GM08714 (cell line): Measurements from ENCODE around the gene UBXN1.
A peak's percentile ranks its signal among the peaks of the same experiment; 100 is the strongest.
"Not testable (repeated sequence)": the region's sequence is repeated elsewhere in the genome, so short reads cannot be mapped to it uniquely, and the experiment has no call there.

ENCODE experiments used
- H3K4me3 ChIP-seq: fragments of 200-500 bp; sonication (Bioruptor generic); 2 replicates; pipeline ENCODE4 v1.5.1; 2014; ENCODE audit warnings: mild to moderate bottlenecking, low read length, inconsistent platforms
- ZNF274 ChIP-seq: IDR thresholded peaks from 2 replicates; pipeline ENCODE4 v1.6.1; 2012; ENCODE audit warnings: mild to moderate bottlenecking, low read depth, low read length

The UBXN1 gene

DNA sequence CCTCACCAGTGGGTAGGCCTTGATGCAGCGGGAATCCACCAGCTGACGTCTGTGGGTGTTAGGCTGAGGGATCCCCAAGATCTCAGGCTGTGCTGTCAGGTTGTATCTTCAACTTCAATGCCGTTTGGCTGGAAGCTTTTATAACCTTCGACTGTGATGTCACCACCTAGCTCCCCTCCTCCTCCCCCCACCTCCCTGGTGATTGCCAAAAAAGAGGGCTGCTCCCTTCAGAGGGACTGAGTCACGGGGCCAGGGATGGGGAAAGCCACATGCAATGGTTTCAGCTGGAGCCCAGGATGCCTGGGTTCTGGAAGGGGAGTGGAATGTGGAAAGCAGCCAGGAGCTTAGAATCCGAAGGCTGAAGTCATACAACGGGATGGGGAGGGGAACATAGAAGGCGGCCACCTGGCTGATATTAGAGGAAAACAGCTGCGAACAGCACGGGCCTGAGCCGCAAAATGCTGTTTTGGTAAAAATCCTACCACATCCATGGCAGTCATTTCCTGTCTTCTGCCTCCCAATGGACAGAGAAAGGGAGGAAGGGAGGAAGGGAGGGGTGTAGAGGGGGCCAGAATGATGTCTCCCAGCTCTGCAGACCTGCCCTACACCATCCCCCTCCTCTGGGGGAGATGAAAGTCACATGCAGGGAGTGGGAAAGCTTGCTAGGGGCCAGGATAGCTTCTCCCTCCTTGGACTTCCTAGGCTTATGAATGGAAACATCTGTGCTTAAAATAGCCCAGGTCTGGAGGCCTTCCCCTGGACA, 10.7 kb upstream of the UBXN1 start, which contains the start of gene LRRN4CL:
Gene LRRN4CL (minus strand): TSS at position 110 of the 763 bp plus-strand sequence. CDS start 1,022 bp downstream, outside the sequence.
- TF ChIP-seq ZNF274: no peak
- no peak within 1 kb of the TSS for H3K4me3 ChIP-seq

DNA sequence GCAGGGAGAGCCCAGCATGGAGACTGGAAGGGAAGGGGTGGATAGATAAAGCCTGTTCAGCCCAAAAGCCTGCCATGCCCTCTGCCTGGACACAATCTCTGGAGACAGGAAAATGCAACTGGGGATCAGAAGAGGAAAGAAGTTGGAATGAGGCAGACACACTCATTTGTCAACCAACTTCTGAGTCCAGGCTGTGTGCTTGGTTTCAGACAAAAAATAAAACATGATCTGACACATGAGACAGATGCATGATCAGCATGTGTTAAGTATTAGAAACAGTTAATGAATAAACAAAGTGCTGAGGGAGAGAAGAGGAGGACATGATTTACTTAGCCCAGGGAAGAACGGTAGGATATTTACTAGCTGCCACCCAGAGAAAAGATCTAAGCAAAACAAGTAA, 9.6 kb upstream of the UBXN1 start:
- no peak overlapping the region for H3K4me3 ChIP-seq
- TF ChIP-seq ZNF274: no peak

DNA sequence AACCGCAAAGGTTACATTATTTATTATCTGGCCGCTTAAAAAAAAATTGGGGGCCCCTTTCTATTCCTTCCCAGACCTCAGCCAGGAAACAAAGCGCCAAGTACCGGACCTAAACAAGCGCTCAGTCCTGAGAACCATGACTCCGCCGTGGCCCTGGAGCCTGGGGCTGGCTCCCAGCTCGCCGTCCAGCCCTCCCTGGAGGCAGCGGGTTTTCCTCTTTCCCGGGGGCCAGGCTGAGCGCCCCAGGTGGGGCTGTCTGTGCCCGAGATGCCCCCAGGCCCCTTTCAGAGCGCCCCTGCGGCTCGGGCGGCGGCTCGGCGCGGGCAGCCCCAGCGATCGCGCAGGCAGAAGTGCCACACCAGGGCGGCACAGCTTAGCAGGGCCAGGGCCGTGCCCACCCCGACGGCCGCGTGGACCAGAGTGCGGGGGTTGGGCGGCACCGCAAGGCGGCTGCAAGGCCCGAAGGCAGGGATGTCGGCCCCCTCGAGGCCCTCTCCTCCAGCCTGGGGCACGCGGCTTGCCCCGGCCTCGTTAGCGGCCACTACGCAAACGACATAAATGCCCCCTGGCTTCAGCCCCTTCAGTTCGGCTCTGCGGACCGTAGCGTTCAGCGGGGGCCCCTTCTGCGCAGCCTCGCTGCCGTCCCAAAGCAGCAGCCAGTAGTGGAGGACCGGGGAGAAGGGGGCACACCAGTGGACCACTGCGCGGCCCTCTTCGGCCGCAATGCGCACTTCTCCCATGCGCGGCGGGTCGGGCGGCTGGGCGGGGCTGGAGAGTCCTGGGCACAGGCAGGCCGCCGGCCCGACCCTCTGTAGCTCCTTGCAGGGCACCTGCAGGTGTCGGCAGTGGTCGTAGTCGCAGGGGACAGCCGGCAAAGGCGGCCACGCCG, 8.9 kb upstream of the UBXN1 start:
- no peak overlapping the region for H3K4me3 ChIP-seq
- TF ChIP-seq ZNF274: no peak

DNA sequence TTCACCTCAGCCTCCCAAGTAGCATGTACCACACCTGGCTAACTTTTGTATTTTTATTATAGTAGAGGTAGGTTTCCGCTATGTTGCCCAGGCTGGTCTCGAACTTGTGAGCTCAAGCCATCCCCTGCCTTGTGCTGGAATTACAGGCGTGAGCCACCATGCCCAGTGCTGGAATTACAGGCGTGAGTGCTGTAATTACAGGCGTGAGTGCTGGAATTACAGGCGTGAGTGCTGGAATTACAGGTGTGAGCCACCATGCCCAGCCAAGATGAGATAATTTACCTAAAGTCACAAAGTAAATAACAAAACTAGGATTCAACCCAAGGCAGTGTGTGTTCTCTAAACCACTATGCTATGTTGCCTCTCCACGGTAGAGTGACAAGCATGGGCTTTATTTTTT, 3.6 kb upstream of the UBXN1 start:
- TF ChIP-seq ZNF274: no peak

DNA sequence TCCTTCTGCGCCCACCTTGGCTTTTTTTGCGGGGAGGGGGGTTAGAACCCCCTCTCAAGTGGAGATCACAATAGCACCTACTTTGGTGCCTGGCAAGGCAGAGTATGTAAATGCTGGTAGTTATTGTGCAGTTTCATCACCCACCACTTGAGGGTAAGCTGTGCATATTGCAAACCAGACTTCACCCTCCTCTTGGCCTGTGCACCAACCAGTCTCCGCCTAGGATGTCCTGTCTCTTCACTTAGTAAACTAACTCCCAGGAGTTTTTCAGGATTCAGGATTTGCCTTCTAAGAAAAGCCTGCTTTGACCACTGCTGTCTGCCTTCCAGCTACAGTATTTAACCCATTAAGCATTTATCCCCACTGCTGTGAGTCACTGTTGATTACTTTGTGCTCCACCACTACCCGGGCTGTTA, 2.0 kb upstream of the UBXN1 start:
- TF ChIP-seq ZNF274: no peak
- H3K4me3 ChIP-seq: no peak overlapping the region

More for the DNA sequence above, 3.6 kb upstream of the UBXN1 start:
- no peak overlapping the region for H3K4me3 ChIP-seq

DNA sequence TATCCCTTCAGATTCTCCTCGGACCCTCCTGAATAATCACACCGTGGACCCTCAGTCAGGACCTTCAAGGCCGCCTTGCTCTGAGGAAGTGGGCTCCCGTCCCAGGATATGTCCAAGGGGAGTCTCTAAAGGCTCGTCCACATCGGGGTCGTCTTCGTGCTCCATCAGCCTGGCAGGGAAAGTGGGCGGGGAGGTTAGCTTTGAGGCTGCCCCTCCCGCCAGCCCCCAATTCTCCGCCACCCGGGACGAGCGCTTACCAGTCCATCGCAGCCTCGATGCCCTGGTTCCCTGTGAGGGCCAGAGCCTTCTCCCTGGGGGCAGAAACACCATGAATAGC, 472 bp downstream of the UBXN1 start:
- TF ChIP-seq ZNF274: no peak
- H3K4me3 ChIP-seq: peak overlapping the region; percentile 91

DNA sequence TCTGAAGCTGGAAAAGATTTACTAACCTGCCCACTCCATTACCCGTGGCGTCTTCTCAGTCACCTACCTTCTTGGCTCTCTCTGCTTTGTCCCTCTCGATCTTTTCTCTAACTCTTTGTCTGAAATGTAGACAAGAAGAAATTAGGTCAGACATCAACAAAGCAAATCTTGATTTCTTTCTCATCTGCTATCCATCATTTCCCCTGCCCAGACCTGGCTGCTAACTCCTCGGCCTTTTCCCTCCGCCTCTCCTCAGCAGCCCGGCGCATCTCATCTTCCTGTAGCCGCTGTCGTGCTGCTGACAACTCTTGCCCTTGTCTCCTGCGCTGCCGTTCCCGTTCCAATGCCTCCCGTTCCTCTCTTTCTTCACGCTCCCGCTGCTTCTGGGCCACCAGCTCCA, 1.2 kb downstream of the UBXN1 start:
- TF ChIP-seq ZNF274: no peak
- H3K4me3 ChIP-seq: peak overlapping the region; percentile 91; the same call in 1 of the 2 replicates

DNA sequence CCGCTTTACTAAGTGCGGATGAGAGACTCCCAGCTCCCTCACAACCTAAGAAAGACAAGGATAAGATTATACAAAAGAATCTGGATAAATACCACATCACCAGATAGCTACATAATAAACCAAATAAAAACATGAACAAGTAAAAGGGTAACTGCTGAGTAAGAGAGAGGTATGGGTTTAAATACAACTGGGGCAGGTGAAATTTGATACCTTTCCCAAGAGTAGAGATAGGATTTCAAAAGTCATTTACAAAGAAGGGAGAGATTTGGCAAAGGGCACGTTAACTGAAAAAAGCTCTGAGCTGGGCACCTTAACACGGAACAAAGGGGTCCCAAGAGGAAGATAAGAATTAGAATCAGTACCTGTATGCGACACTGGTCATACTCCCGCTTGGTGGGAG, 1.7 kb downstream of the UBXN1 start:
- no peak overlapping the region for H3K4me3 ChIP-seq
- TF ChIP-seq ZNF274: no peak

DNA sequence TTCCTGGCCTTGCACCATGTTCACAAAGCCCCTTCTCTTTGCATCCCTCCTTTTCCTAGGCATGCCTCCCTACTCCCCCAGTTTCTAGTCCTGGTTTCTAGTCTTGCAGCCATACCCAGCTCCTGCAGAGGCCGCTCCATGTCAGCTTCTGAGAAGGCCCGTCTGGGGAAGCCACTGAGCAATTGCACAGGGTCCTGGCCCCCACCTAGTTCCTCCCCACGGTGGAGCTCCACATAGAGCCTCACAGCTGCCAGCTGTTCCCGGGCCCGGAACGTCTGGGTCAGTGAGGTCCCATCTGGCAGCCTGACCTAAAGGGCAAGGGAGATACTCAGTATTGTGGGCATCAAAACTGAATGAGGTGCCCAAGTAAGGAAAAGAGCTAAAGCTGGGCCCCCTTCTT, 2.2 kb downstream of the UBXN1 start:
- no peak overlapping the region for H3K4me3 ChIP-seq
- no peak for TF ChIP-seq ZNF274

DNA sequence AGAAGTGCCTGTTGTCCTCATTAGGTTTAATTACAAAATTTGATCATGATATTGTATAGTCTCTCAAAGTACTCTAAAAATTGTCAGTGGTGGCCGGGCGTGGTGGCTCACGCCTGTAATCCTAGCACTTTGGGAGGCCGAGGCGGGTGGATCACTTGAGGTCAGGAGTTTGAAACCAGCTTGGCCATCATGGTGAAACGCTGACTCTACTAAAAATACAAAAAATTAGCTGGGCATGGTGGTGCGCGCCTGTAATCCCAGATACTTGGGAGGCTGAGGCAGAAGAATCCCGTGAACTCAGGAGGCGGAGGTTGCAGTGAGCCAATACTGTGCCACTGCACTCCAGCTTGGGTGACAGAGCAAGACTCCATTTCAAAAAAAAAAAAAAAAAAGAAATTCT, 3.5 kb downstream of the UBXN1 start:
- H3K4me3 ChIP-seq: not testable (repeated sequence)

DNA sequence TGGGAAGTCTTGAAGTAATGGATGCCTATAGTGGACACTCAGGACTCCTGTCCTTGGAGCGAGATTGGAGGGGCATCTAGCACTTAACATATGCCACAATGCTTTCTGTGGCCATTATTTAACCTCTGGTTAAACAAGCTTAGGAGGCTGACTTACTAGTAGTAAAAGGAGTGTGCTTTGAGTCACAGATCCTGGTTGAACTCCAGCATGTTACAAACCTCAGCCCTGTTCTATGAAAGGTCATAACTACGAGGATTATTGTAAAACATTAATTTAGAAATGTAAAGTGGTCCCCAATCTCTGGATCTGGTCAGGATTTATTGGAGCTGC, 5.7 kb downstream of the UBXN1 start:
- no peak overlapping the region; the same call in 1 of the 2 replicates for H3K4me3 ChIP-seq
- TF ChIP-seq ZNF274: no peak

DNA sequence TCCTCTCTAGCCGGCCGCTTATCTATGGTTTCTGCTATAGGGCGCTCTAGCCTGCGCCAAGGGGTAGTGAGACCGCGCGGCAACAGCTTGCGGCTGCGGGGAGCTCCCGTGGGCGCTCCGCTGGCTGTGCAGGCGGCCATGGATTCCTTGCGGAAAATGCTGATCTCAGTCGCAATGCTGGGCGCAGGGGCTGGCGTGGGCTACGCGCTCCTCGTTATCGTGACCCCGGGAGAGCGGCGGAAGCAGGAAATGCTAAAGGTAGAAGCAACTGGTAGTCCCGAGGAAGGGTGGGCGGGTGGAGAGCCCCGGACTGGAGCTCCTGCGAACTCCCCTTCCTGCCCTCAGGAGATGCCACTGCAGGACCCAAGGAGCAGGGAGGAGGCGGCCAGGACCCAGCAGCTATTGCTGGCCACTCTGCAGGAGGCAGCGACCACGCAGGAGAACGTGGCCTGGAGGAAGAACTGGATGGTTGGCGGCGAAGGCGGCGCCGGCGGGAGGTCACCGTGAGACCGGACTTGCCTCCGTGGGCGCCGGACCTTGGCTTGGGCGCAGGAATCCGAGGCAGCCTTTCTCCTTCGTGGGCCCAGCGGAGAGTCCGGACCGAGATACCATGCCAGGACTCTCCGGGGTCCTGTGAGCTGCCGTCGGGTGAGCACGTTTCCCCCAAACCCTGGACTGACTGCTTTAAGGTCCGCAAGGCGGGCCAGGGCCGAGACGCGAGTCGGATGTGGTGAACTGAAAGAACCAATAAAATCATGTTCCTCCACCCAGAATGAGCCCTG, 7.1 kb downstream of the UBXN1 start, which contains the start of the genes LBHD1 and UQCC3:
Gene LBHD1 (minus strand): TSS at position 660 of the 782 bp plus-strand sequence. CDS start 2,236 bp downstream, outside the sequence.
Gene UQCC3 (plus strand): TSS at position 66 of the 782 bp plus-strand sequence. CDS start 73 bp downstream, at position 139.
- H3K4me3 ChIP-seq: peak within 1 kb of the TSS; percentile 80
- no peak for TF ChIP-seq ZNF274

DNA sequence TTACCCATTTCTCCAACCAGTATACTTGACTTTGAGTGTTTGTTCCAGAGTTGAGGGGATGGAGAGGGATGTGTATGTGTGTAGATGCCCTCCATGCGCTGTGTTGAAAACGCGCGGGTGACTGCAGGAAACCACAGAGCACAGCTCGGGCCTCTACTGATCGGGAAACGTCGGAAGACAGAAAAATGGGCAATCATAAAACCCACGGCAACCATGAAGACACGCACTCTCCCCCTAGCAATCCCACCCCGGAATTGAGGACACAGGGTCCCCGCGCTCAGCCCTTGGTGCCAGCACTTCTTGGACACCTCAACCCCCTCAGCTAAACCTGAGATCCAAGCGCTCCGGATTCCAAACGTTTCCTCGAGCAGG, 7.7 kb downstream of the UBXN1 start:
- peak overlapping the region; percentile 80 for H3K4me3 ChIP-seq
- TF ChIP-seq ZNF274: no peak
